RWPE2 (cell line): ENCODE results near the gene APOL1.

Source experiments
- ATAC-seq: fragments of 200-7000 bp; cut with Tn5 transposase; 3 replicates; pipeline ENCODE4 v1.9.1; 2021; ENCODE audit warnings: low read depth
- DNase-seq: peaks from one replicate; pipeline ENCODE4 v3.0.0-alpha.2; 2020; ENCODE audit warnings: low spot score
- H3K27ac ChIP-seq: fragments of 450-650 bp; 2 replicates; pipeline ENCODE4 v1.5.1; 2017; ENCODE audit warnings: mild to moderate bottlenecking; ENCODE audit not compliant: poor library complexity, severe bottlenecking
- H3K27me3 ChIP-seq: fragments of 250-450 bp; sonication (Bioruptor Pico); 2 replicates; pipeline ENCODE4 v1.5.1; 2021; ENCODE audit warnings: mild to moderate bottlenecking, moderate library complexity; ENCODE audit not compliant: insufficient read depth, poor library complexity, severe bottlenecking
- H3K36me3 ChIP-seq: fragments of 250-450 bp; sonication (Bioruptor Pico); 2 replicates; pipeline ENCODE4 v1.5.1; 2020; ENCODE audit warnings: low read depth, mild to moderate bottlenecking, moderate library complexity
- H3K4me1 ChIP-seq: fragments of 250-450 bp; sonication (Bioruptor Pico); 2 replicates; pipeline ENCODE4 v1.5.1; 2021; ENCODE audit warnings: mild to moderate bottlenecking, moderate library complexity; ENCODE audit not compliant: insufficient read depth, poor library complexity, severe bottlenecking
- H3K4me3 ChIP-seq: fragments of 250-450 bp; sonication (Bioruptor Pico); 2 replicates; pipeline ENCODE4 v1.5.1; 2021; ENCODE audit warnings: mild to moderate bottlenecking, moderate library complexity; ENCODE audit not compliant: severe bottlenecking
- H3K9me3 ChIP-seq: fragments of 250-450 bp; sonication (Bioruptor Pico); 2 replicates; pipeline ENCODE4 v1.5.1; 2021; ENCODE audit warnings: mild to moderate bottlenecking, moderate library complexity; ENCODE audit not compliant: severe bottlenecking
- TF ChIP-seq, protein P1 (sequence below): fragments of 450-650 bp; IDR thresholded peaks from one replicate; pipeline ENCODE4 v1.5.1; 2017; ENCODE audit warnings: mild to moderate bottlenecking, moderate library complexity; ENCODE audit not compliant: poor library complexity, severe bottlenecking

The APOL1 gene

DNA sequence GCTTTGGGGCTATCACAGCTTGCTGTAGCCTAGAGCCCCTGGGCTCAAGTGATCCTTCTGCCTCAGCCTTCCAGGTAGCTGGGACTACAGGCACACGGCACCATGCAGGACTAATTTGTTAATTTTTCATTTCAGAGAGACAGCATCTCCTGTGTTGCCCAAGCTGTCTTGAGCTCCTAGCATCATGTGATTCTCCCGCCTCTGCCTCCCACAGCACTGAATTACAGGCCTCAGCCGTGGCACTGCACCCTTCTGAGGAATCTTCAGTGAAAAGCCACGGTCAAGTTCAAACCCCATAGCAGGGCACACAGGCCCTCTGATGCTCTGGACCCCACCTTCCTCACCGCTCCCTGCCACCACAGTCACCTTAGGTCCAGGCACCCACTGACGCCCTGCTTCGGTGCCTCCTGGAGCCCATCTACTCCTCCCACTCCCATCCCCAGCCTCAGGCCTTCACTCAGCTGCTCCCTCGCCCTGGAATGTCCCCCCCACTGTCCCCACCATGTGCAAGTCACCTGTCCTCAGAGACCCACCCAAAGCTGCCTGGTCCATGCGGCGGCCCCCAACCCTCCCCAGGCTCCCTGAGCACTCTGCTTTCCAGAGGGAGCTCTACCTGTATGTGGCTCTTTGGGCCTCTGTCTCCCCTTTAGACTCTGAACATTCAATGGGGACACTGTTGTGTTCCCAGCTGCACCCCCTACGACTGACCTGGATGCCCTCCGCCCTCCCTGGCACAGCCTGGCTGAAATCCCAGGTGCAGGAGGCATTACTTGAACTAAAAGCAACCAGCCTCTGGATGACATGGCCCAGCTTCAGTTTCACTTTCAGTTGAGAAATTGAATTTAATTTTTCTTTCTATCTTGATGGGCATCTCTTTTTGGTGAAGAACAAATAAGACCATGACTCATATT, 15.2 kb upstream of the APOL1 start:
- H3K36me3 ChIP-seq = peaks cover 14% of the 10 kb centered on the region
- H3K27ac ChIP-seq = peak overlapping the region; percentile 71
- DNase-seq (no peak), ATAC-seq (no peak)
- H3K9me3 ChIP-seq = no peaks in the 10 kb centered on the region
- TF ChIP-seq, protein P1, sequence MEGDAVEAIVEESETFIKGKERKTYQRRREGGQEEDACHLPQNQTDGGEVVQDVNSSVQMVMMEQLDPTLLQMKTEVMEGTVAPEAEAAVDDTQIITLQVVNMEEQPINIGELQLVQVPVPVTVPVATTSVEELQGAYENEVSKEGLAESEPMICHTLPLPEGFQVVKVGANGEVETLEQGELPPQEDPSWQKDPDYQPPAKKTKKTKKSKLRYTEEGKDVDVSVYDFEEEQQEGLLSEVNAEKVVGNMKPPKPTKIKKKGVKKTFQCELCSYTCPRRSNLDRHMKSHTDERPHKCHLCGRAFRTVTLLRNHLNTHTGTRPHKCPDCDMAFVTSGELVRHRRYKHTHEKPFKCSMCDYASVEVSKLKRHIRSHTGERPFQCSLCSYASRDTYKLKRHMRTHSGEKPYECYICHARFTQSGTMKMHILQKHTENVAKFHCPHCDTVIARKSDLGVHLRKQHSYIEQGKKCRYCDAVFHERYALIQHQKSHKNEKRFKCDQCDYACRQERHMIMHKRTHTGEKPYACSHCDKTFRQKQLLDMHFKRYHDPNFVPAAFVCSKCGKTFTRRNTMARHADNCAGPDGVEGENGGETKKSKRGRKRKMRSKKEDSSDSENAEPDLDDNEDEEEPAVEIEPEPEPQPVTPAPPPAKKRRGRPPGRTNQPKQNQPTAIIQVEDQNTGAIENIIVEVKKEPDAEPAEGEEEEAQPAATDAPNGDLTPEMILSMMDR = no peak
- no peaks in the 10 kb centered on the region for H3K4me1 ChIP-seq
- H3K27me3 ChIP-seq = no peaks in the 10 kb centered on the region
- H3K4me3 ChIP-seq = peak overlapping the region; percentile 38

DNA sequence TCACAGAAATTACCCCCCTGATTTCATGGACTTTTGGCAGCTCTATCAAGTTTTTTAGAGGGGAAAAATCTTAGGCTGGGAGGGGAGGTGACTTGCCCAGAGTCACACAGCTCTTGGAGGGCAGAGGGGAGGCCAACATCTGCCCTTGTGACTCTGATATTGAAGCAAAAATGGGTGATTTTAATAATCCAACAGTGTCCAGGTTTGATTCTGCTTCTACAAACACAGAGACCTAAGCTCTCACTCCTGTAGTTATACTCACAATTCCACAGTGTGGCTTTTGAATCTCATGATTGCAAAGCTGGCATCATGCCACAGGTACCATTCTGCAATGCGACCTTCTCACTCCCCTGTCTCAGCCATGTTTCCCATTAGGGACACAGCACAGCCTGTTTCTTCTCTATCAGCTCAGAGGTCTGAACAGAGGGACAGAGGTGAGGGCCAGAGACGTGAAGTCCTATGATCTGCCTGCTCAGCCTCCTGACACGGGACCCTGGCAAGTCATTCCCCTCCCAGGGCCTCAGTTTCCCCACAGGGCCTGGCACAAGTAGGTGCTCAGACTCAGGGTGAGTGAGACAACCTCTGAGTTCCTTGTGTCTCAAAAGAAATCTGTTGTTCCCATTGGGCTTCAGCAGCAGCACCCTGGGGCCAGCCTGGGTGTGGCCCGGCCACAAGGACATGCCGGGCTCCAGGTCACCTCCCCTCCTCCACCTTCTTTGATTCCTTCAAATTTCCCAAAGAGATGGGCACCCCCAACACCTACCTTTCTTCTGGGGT, 14.4 kb upstream of the APOL1 start:
- DNase-seq (no peak), ATAC-seq (peak; percentile 2; the same call in 1 of the 3 replicates)
- TF ChIP-seq, protein P1 = no peak
- H3K4me1 ChIP-seq = no peaks in the 10 kb centered on the region
- H3K36me3 ChIP-seq = peaks cover 14% of the 10 kb centered on the region
- peak overlapping the region; percentile 38 for H3K4me3 ChIP-seq
- no peaks in the 10 kb centered on the region for H3K27me3 ChIP-seq
- H3K27ac ChIP-seq = peak overlapping the region; percentile 71
- no peaks in the 10 kb centered on the region for H3K9me3 ChIP-seq

DNA sequence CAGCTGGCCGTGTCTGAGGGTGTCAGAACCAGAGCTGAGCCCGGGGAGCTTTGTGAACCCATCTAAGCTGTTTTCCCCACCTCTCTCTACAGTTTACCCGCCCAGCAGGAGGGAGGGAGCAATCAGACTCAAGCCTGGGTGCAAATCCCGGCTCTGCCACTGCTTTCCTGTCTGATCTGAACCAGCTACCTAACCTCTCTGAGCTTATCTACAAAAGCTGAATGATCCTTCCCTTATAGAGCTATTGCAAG, 13.9 kb upstream of the APOL1 start:
- Histone ChIP-seq H3K27me3 (no peaks in the 10 kb centered on the region), H3K27ac (peak overlapping the region; percentile 71), H3K36me3 (peaks cover 12% of the 10 kb centered on the region), H3K9me3 (no peaks in the 10 kb centered on the region), H3K4me1 (no peaks in the 10 kb centered on the region), H3K4me3 (peak overlapping the region; percentile 38)
- DNase-seq (no peak), ATAC-seq (peak; percentile 45)
- TF ChIP-seq, protein P1 = no peak

DNA sequence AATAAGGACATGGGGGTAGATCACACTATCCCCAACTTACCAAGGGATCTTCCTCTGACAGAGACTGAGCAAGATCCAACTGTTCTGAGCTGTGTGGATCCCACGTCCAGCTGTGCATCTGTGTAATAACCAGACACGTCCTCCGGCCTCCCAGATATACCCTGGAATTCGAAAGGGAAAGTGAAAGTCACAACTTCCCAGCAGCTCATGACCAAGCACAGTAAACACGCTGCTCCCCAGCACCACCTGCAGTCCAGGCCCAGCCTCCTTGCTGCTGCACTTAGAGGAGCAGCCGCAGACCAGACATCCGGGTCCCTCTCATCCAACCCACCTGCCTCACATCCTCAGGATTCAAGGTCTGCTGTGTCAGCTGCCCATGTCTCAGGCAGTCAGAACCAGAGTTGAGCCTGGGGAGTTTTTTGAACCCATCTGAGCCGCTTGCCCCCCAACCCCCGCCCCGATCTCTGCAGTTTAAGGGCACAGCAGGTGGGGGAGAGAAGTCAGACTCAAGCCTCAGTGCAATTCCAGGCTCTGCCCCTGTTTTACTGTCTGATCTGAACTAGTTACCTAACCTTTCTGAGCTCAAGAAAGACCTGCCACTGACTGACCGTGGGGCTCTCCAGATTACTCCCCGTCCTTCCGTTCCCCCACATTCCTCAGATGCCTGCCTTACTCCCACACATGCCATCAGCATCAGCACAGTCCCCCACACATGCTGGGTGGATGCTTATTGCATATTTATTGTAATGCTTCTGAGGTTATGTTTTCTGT, 13.3 kb upstream of the APOL1 start, which contains the start of gene APOL2:
TSS of gene APOL2 (minus strand) at position 127 of the 771 bp plus-strand sequence. CDS start 6,365 bp downstream, outside the sequence.
- Histone ChIP-seq H3K27me3 (no peaks in the 10 kb centered on the region), H3K36me3 (peaks cover 7% of the 10 kb centered on the region)
- peak; percentile 97 for ATAC-seq

More for the DNA sequence above, 13.3 kb upstream of the APOL1 start, which contains the start of gene APOL2:
- Histone ChIP-seq H3K4me3 (peak within 1 kb of the TSS; percentile 38), H3K4me1 (no peaks in the 10 kb centered on the region), H3K27ac (peak within 1 kb of the TSS; percentile 71), H3K9me3 (no peaks in the 10 kb centered on the region)
- TF ChIP-seq, protein P1 = peak; percentile 73
- peak; percentile 93 for DNase-seq
